ENCODE measurements around the gene FAM168A. TPM values are rescaled to one million over a fixed set of nuclear protein-coding genes. Genes with fewer than 3 reads are reported as not detected.
"Not testable (repeated sequence)": the region's sequence is repeated elsewhere in the genome, so short reads cannot be mapped to it uniquely, and the experiment has no call there.

The FAM168A gene
- polyA plus RNA-seq, 1 donor (not counting 4 experiments of a cell fraction or from before 2014, with no cell fraction given) = 11.8 TPM

- H3K4me2 ChIP-seq (ENCODE audit: control insufficient read depth, extremely low read depth, insufficient read depth, low read depth, low read length) = no peak overlapping the region
- H3K36me3 ChIP-seq (ENCODE audit: control insufficient read depth in 2 of 2, extremely low read depth in 1 of 2, insufficient read depth in 2 of 2, low read length in 2 of 2) = peaks cover 0 to 2% of the 10 kb centered on the region in 2 experiments
Measured at GRCh38 chr11:73473252-73473651, 124.7 kb downstream of the FAM168A start.

GRCh38 chr11:73470036-73470612 lies 127.8 kb downstream of the FAM168A start:
- H3K27me3 ChIP-seq (ENCODE audit: control insufficient read depth, extremely low read depth, insufficient read depth, low read length); H3K79me2 ChIP-seq (ENCODE audit: control insufficient read depth, insufficient read depth, low read length); H3K9me3 ChIP-seq (ENCODE audit: control insufficient read depth, low read depth, low read length); H3K9me1 ChIP-seq (ENCODE audit: control insufficient read depth, extremely low read depth, insufficient read depth, low read length); H3K36me3 ChIP-seq (ENCODE audit: control insufficient read depth in 2 of 2, extremely low read depth in 1 of 2, insufficient read depth in 2 of 2, low read length in 2 of 2); DNase-seq (ENCODE audit: low read depth, low spot score); FAIRE-seq; H3K4me1 ChIP-seq (ENCODE audit: control insufficient read depth, extremely low read depth, insufficient read depth, low read length); H2AFZ ChIP-seq (ENCODE audit: control insufficient read depth, low read length); H3K4me2 ChIP-seq (ENCODE audit: control insufficient read depth, extremely low read depth, insufficient read depth, low read depth, low read length); H4K20me1 ChIP-seq (ENCODE audit: control insufficient read depth, extremely low read depth, insufficient read depth, low read length); H3K4me3 ChIP-seq (ENCODE audit: control insufficient read depth in 2 of 3, extremely low read depth in 1 of 3, insufficient read depth in 2 of 3, low read depth in 1 of 3, low read length in 3 of 3); dilution Hi-C loops (cut with MboI; ENCODE audit: extremely low pct_ligation_motif_present, low sequenced_read_pairs); H3K9ac ChIP-seq (ENCODE audit: control insufficient read depth, extremely low read depth, insufficient read depth, low read length); H3K27ac ChIP-seq (ENCODE audit: control insufficient read depth, insufficient read depth, low read length): not testable (repeated sequence)

More at GRCh38 chr11:73473252-73473651, 124.7 kb downstream of the FAM168A start:
- Histone ChIP-seq H3K9ac (ENCODE audit: control insufficient read depth, extremely low read depth, insufficient read depth, low read length) (no peak overlapping the region), H3K9me3 (ENCODE audit: control insufficient read depth, low read depth, low read length) (no peaks in the 10 kb centered on the region), H3K4me1 (ENCODE audit: control insufficient read depth, extremely low read depth, insufficient read depth, low read length) (no peaks in the 10 kb centered on the region), H3K4me3 (ENCODE audit: control insufficient read depth in 2 of 3, extremely low read depth in 1 of 3, insufficient read depth in 2 of 3, low read depth in 1 of 3, low read length in 3 of 3) (no peak overlapping the region), H4K20me1 (ENCODE audit: control insufficient read depth, extremely low read depth, insufficient read depth, low read length) (no peaks in the 10 kb centered on the region), H3K27me3 (ENCODE audit: control insufficient read depth, extremely low read depth, insufficient read depth, low read length) (no peaks in the 10 kb centered on the region), H3K79me2 (ENCODE audit: control insufficient read depth, insufficient read depth, low read length) (no peaks in the 10 kb centered on the region), H3K27ac (ENCODE audit: control insufficient read depth, insufficient read depth, low read length) (no peak overlapping the region), H2AFZ (ENCODE audit: control insufficient read depth, low read length) (no peak overlapping the region), H3K9me1 (ENCODE audit: control insufficient read depth, extremely low read depth, insufficient read depth, low read length) (no peaks in the 10 kb centered on the region)
- FAIRE-seq (no peak), DNase-seq (ENCODE audit: low read depth, low spot score) (no peak)
- dilution Hi-C loops (cut with MboI; ENCODE audit: extremely low pct_ligation_motif_present, low sequenced_read_pairs) = no loop called here
- no peak for TF ChIP-seq CTCF (optimal IDR thresholded peaks at IDR 0.05 in 1 of 3, IDR thresholded peaks at IDR 0.05 in 1 of 3, conservative IDR thresholded peaks at IDR 0.05 in 1 of 3; ENCODE audit: extremely low read depth in 1 of 3, insufficient read depth in 2 of 3, low read length in 3 of 3)
- no peak for TF ChIP-seq EZH2 (IDR thresholded peaks at IDR 0.05; ENCODE audit: low read length)

DNA sequence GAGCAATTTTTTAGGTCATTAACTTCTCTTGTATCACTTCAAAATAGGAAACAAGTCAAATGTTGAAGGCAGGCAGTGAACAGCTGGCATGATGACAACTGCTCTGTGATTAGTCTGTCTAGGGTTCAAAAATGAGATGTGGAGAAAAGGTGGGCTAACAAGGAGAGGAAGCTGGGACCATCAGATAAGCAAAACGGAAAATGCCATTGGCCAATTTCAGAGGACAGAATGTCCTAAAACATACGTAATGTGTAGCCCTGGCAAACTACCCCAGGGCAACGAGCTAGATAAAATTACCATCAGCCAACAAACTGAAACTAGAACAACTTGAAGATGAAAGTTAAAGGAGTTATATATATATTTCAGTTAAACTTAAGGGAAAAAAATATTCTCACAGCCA lies 128.5 kb downstream of the FAM168A start:
- H3K4me1 ChIP-seq (ENCODE audit: control insufficient read depth, extremely low read depth, insufficient read depth, low read length) = no peaks in the 10 kb centered on the region
- dilution Hi-C loops (cut with MboI; ENCODE audit: extremely low pct_ligation_motif_present, low sequenced_read_pairs) = no loop called here
- H4K20me1 ChIP-seq (ENCODE audit: control insufficient read depth, extremely low read depth, insufficient read depth, low read length) = no peaks in the 10 kb centered on the region
- H3K4me2 ChIP-seq (ENCODE audit: control insufficient read depth, extremely low read depth, insufficient read depth, low read depth, low read length) = no peak overlapping the region
- no peaks in the 10 kb centered on the region for H3K9me1 ChIP-seq (ENCODE audit: control insufficient read depth, extremely low read depth, insufficient read depth, low read length)
- no peak overlapping the region for H3K27ac ChIP-seq (ENCODE audit: control insufficient read depth, insufficient read depth, low read length)
- no peaks in the 10 kb centered on the region for H3K79me2 ChIP-seq (ENCODE audit: control insufficient read depth, insufficient read depth, low read length)
- H3K9ac ChIP-seq (ENCODE audit: control insufficient read depth, extremely low read depth, insufficient read depth, low read length) = no peak overlapping the region
- H3K36me3 ChIP-seq (ENCODE audit: control insufficient read depth in 2 of 2, extremely low read depth in 1 of 2, insufficient read depth in 2 of 2, low read length in 2 of 2) = peaks cover 0 to 2% of the 10 kb centered on the region in 2 experiments
- H2AFZ ChIP-seq (ENCODE audit: control insufficient read depth, low read length) = no peak overlapping the region
- H3K9me3 ChIP-seq (ENCODE audit: control insufficient read depth, low read depth, low read length) = no peaks in the 10 kb centered on the region
- TF ChIP-seq EZH2 (IDR thresholded peaks at IDR 0.05; ENCODE audit: low read length) (no peak), CTCF (optimal IDR thresholded peaks at IDR 0.05 in 1 of 3, IDR thresholded peaks at IDR 0.05 in 1 of 3, conservative IDR thresholded peaks at IDR 0.05 in 1 of 3; ENCODE audit: extremely low read depth in 1 of 3, insufficient read depth in 2 of 3, low read length in 3 of 3) (no peak)
- FAIRE-seq (no peak), DNase-seq (ENCODE audit: low read depth, low spot score) (no peak)
- no peak overlapping the region for H3K4me3 ChIP-seq (ENCODE audit: control insufficient read depth in 2 of 3, extremely low read depth in 1 of 3, insufficient read depth in 2 of 3, low read depth in 1 of 3, low read length in 3 of 3)
- no peaks in the 10 kb centered on the region for H3K27me3 ChIP-seq (ENCODE audit: control insufficient read depth, extremely low read depth, insufficient read depth, low read length)

Measured in keratinocyte (primary cell).